Neuronal stem cell (in vitro differentiated cells): Measurements from ENCODE around the gene SUGCT.

Experiments used
- DNase-seq: peaks from one replicate; pipeline ENCODE4 v3.0.0-alpha.2; 2013; ENCODE audit warnings: low spot score
- H2AFZ ChIP-seq: one replicate; pipeline ENCODE4 v1.6.1; 2013; ENCODE audit warnings: mild to moderate bottlenecking, low read length, inconsistent platforms
- H2AK5ac ChIP-seq: 2 replicates; pipeline ENCODE4 v1.6.1; 2013; ENCODE audit warnings: low read depth, mild to moderate bottlenecking, inconsistent platforms, low read length, moderate library complexity, mixed read lengths
- H2BK120ac ChIP-seq: 2 replicates; pipeline ENCODE4 v1.6.1; 2013; ENCODE audit warnings: low read depth, mild to moderate bottlenecking, inconsistent platforms, low read length, moderate library complexity, mixed read lengths
- H2BK12ac ChIP-seq: one replicate; pipeline ENCODE4 v1.6.1; 2013; ENCODE audit warnings: low read length, inconsistent platforms
- H2BK15ac ChIP-seq: 2 replicates; pipeline ENCODE4 v1.6.1; 2013; ENCODE audit warnings: mild to moderate bottlenecking, low read length, inconsistent platforms, mixed read lengths
- H2BK5ac ChIP-seq: one replicate; pipeline ENCODE4 v1.6.1; 2013; ENCODE audit warnings: inconsistent platforms, mild to moderate bottlenecking, low read length, moderate library complexity
- H3K14ac ChIP-seq: one replicate; pipeline ENCODE4 v1.6.1; 2013; ENCODE audit warnings: low read length, inconsistent platforms
- H3K18ac ChIP-seq: 2 replicates; pipeline ENCODE4 v1.6.1; 2013; ENCODE audit warnings: low read length, inconsistent platforms
- H3K23ac ChIP-seq: 2 replicates; pipeline ENCODE4 v1.6.1; 2013; ENCODE audit warnings: low read depth, mild to moderate bottlenecking, mixed read lengths, low read length, inconsistent platforms; ENCODE audit not compliant: poor library complexity
- H3K27ac ChIP-seq: replicated peaks from 3 replicates; pipeline ENCODE4 v1.5.1; 2013; ENCODE audit warnings: low read length, inconsistent platforms
- H3K27me3 ChIP-seq, 3 experiments: 2 replicates each; pipeline ENCODE4 v1.6.1; 2013; ENCODE audit warnings: low read length in 3 of 3, mild to moderate bottlenecking in 2 of 3, inconsistent platforms in 1 of 3, low read depth in 1 of 3, mixed read lengths in 1 of 3, moderate library complexity in 1 of 3; ENCODE audit not compliant: control insufficient read depth in 3 of 3, insufficient read depth in 3 of 3
- H3K36me3 ChIP-seq, 2 donors: replicated peaks in 1 of 2; 2 replicates each; pipeline ENCODE4 v1.6.1; 2013; ENCODE audit warnings: low read length in 2 of 2; ENCODE audit not compliant: control insufficient read depth in 2 of 2, insufficient read depth in 2 of 2
- H3K4ac ChIP-seq: 2 replicates; pipeline ENCODE4 v1.6.1; 2013; ENCODE audit warnings: inconsistent platforms, mild to moderate bottlenecking, low read length, moderate library complexity
- H3K4me1 ChIP-seq, 2 donors: 1 replicate in 1 of 2; 2 replicates in 1 of 2; pipeline ENCODE4 v1.6.1; 2013; ENCODE audit warnings: low read length in 2 of 2, low read depth in 1 of 2; ENCODE audit not compliant: control insufficient read depth in 2 of 2, insufficient read depth in 1 of 2
- H3K4me2 ChIP-seq: one replicate; pipeline ENCODE4 v1.6.1; 2013; ENCODE audit warnings: mild to moderate bottlenecking, low read length, inconsistent platforms; ENCODE audit not compliant: insufficient read depth, poor library complexity, severe bottlenecking
- H3K4me3 ChIP-seq, 2 donors: 2 replicates each; pipeline ENCODE4 v1.5.1; 2013; ENCODE audit warnings: low read length in 2 of 2, mild to moderate bottlenecking in 2 of 2, inconsistent platforms in 1 of 2, moderate library complexity in 1 of 2
- H3K79me1 ChIP-seq: one replicate; pipeline ENCODE4 v1.6.1; 2013; ENCODE audit warnings: low read depth, mild to moderate bottlenecking, inconsistent platforms, low read length, moderate library complexity
- H3K9ac ChIP-seq: one replicate; pipeline ENCODE4 v1.6.1; 2013; ENCODE audit warnings: mild to moderate bottlenecking, low read depth, low read length, inconsistent platforms; ENCODE audit not compliant: poor library complexity
- H3K9me3 ChIP-seq, 2 donors: replicated peaks in 1 of 2; 2 replicates each; pipeline versions ENCODE3 to v1.6.1; 2013; ENCODE audit warnings: low read length in 2 of 2, mild to moderate bottlenecking in 2 of 2, inconsistent platforms in 1 of 2, low read depth in 1 of 2, mixed read lengths in 1 of 2, moderate library complexity in 1 of 2; ENCODE audit not compliant: control insufficient read depth in 2 of 2, insufficient read depth in 1 of 2
- H4K8ac ChIP-seq: one replicate; pipeline ENCODE4 v1.6.1; 2013; ENCODE audit warnings: low read depth, mild to moderate bottlenecking, inconsistent platforms, low read length, moderate library complexity
- H4K91ac ChIP-seq: one replicate; pipeline ENCODE4 v1.6.1; 2013; ENCODE audit warnings: low read length, low read depth, mild to moderate bottlenecking, inconsistent platforms; ENCODE audit not compliant: poor library complexity
- WGBS, 2 donors: extraction: QIAGEN DNeasy Blood & Tissue Kit; methylation state at CpG; one replicate each; pipeline ENCODE4 v1.1.7; 2013; ENCODE audit warnings: missing lambda C conversion rate in 2 of 2, mixed read lengths in 1 of 2; ENCODE audit not compliant: insufficient read length in 2 of 2, insufficient replicate concordance in 1 of 2; ENCODE audit errors: extremely low coverage in 2 of 2; 5-methylcytosine and 5-hydroxymethylcytosine counted together

The SUGCT gene

GRCh38 chr7:40882071-40882658 is 747.4 kb downstream of the SUGCT start:
- Histone ChIP-seq H3K23ac (no peak overlapping the region), H3K79me1 (no peaks in the 10 kb centered on the region), H2AFZ (no peak overlapping the region), H2BK12ac (no peak overlapping the region), H3K4me3 (no peak overlapping the region), H3K27ac (no peak overlapping the region), H3K36me3 (no peaks in the 10 kb centered on the region), H3K9me3 (peaks cover 0 to 4% of the 10 kb centered on the region in 2 donors), H2BK15ac (no peak overlapping the region), H3K9ac (no peak overlapping the region), H3K4me1 (peaks cover 0 to 1% of the 10 kb centered on the region in 2 donors), H3K14ac (no peak overlapping the region), H2AK5ac (no peak overlapping the region), H3K4me2 (no peak overlapping the region), H3K18ac (no peak overlapping the region), H3K4ac (no peak overlapping the region), H2BK120ac (no peak overlapping the region), H4K91ac (no peak overlapping the region), H3K27me3 (no peaks in the 10 kb centered on the region), H4K8ac (no peak overlapping the region), H2BK5ac (no peak overlapping the region)
- no peak for DNase-seq

- Histone ChIP-seq H2BK120ac (no peak overlapping the region), H4K91ac (no peak overlapping the region), H3K36me3 (no peaks in the 10 kb centered on the region), H3K18ac (no peak overlapping the region), H4K8ac (no peak overlapping the region), H3K9ac (no peak overlapping the region), H2BK15ac (no peak overlapping the region), H3K4me1 (peaks cover 0 to 1% of the 10 kb centered on the region in 2 donors), H3K4me2 (no peak overlapping the region), H2AK5ac (no peak overlapping the region), H3K27me3 (no peaks in the 10 kb centered on the region), H2AFZ (no peak overlapping the region), H2BK12ac (no peak overlapping the region), H2BK5ac (no peak overlapping the region), H3K27ac (no peak overlapping the region), H3K9me3 (no peaks in the 10 kb centered on the region), H3K79me1 (no peaks in the 10 kb centered on the region), H3K4ac (no peak overlapping the region), H3K23ac (no peak overlapping the region), H3K14ac (no peak overlapping the region), H3K4me3 (no peak overlapping the region)
- no peak for DNase-seq
Measured at GRCh38 chr7:40883826-40884225, 749.0 kb downstream of the SUGCT start.

- peaks cover 0 to 1% of the 10 kb centered on the region in 2 donors for H3K4me1 ChIP-seq
- H3K4me3 ChIP-seq = no peak overlapping the region
- H2AFZ ChIP-seq = no peak overlapping the region
- no peak overlapping the region for H3K23ac ChIP-seq
- no peaks in the 10 kb centered on the region for H3K9me3 ChIP-seq
- no peaks in the 10 kb centered on the region for H3K36me3 ChIP-seq
- no peak overlapping the region for H3K27ac ChIP-seq
- no peak overlapping the region for H4K91ac ChIP-seq
- no peak overlapping the region for H2BK5ac ChIP-seq
- no peak overlapping the region for H2BK15ac ChIP-seq
- H2BK12ac ChIP-seq = no peak overlapping the region
- H3K27me3 ChIP-seq = no peaks in the 10 kb centered on the region
- no peak overlapping the region for H2AK5ac ChIP-seq
- no peaks in the 10 kb centered on the region for H3K79me1 ChIP-seq
- WGBS, 2 donors = no CpG with 5 or more reads among the region's 3 CpGs
- H3K9ac ChIP-seq = no peak overlapping the region
- no peak for DNase-seq
- no peak overlapping the region for H3K4me2 ChIP-seq
- H3K4ac ChIP-seq = no peak overlapping the region
- no peak overlapping the region for H3K18ac ChIP-seq
- H4K8ac ChIP-seq = no peak overlapping the region
- H2BK120ac ChIP-seq = no peak overlapping the region
- no peak overlapping the region for H3K14ac ChIP-seq
Measured at GRCh38 chr7:40884241-40884640, 749.4 kb downstream of the SUGCT start.

GRCh38 chr7:40885503-40885902 is 750.7 kb downstream of the SUGCT start:
- no peak overlapping the region for H2BK12ac ChIP-seq
- H3K9me3 ChIP-seq = peaks cover 2 to 3% of the 10 kb centered on the region in 2 donors
- H2BK15ac ChIP-seq = no peak overlapping the region
- no peaks in the 10 kb centered on the region for H3K27me3 ChIP-seq
- no CpG with 5 or more reads among the region's 2 CpGs for WGBS, 2 donors
- H4K91ac ChIP-seq = no peak overlapping the region
- H3K18ac ChIP-seq = no peak overlapping the region
- H2BK5ac ChIP-seq = no peak overlapping the region
- H3K14ac ChIP-seq = no peak overlapping the region
- H3K4ac ChIP-seq = no peak overlapping the region
- H3K9ac ChIP-seq = no peak overlapping the region
- H3K4me2 ChIP-seq = no peak overlapping the region
- no peak overlapping the region for H2AFZ ChIP-seq
- no peak overlapping the region for H2AK5ac ChIP-seq
- H3K79me1 ChIP-seq = no peaks in the 10 kb centered on the region
- H3K4me3 ChIP-seq = no peak overlapping the region
- no peak overlapping the region for H2BK120ac ChIP-seq
- no peak for DNase-seq
- H3K23ac ChIP-seq = no peak overlapping the region
- H3K36me3 ChIP-seq = no peaks in the 10 kb centered on the region
- no peak overlapping the region for H4K8ac ChIP-seq
- H3K4me1 ChIP-seq = no peaks in the 10 kb centered on the region
- no peak overlapping the region for H3K27ac ChIP-seq
